ENCODE results near the gene AFF3.

DNA sequence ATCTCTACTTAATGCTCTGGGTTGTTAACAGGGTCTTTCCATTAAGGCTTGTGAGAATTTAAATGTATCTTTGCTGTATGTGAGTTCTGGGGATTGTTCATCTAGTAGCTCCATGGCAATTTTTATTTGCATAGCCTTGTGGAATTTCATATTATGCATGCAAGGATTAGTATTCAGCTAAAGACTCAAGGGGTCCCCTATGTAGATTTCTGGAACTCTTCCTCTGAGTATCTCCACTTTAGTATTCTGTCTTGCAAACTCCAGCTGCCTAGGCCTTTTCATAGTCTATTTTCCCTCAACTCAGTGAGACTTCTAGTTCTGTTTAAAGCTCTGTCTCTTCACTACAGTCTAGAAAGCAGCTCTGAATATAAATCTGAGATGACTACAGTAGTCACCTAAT, 348.0 kb downstream of the AFF3 start:
- TF ChIP-seq REST (IDR thresholded peaks at IDR 0.05) (no peak), TAF1 (conservative IDR thresholded peaks at IDR 0.05) (no peak), RAD21 (IDR thresholded peaks at IDR 0.05) (no peak), CTCF (IDR thresholded peaks at IDR 0.05; ENCODE audit: low read depth, low read length, missing input control) (no peak), JUND (IDR thresholded peaks at IDR 0.05) (no peak), HNF4A (conservative IDR thresholded peaks at IDR 0.05) (no peak), FOXA1 (IDR thresholded peaks at IDR 0.05) (no peak), GABPA (IDR thresholded peaks at IDR 0.05 in 1 of 2, conservative IDR thresholded peaks at IDR 0.05 in 1 of 2) (no peak), YY1 (IDR thresholded peaks at IDR 0.05) (no peak), SP1 (IDR thresholded peaks at IDR 0.05) (no peak), ATF3 (IDR thresholded peaks at IDR 0.05) (no peak)
- TF ChIP-seq, protein P1, sequence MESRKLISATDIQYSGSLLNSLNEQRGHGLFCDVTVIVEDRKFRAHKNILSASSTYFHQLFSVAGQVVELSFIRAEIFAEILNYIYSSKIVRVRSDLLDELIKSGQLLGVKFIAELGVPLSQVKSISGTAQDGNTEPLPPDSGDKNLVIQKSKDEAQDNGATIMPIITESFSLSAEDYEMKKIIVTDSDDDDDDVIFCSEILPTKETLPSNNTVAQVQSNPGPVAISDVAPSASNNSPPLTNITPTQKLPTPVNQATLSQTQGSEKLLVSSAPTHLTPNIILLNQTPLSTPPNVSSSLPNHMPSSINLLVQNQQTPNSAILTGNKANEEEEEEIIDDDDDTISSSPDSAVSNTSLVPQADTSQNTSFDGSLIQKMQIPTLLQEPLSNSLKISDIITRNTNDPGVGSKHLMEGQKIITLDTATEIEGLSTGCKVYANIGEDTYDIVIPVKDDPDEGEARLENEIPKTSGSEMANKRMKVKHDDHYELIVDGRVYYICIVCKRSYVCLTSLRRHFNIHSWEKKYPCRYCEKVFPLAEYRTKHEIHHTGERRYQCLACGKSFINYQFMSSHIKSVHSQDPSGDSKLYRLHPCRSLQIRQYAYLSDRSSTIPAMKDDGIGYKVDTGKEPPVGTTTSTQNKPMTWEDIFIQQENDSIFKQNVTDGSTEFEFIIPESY (IDR thresholded peaks at IDR 0.05) = no peak

Measured in liver (tissue), 3 donors.